ENCODE measurements around the gene RWDD1.

DNA sequence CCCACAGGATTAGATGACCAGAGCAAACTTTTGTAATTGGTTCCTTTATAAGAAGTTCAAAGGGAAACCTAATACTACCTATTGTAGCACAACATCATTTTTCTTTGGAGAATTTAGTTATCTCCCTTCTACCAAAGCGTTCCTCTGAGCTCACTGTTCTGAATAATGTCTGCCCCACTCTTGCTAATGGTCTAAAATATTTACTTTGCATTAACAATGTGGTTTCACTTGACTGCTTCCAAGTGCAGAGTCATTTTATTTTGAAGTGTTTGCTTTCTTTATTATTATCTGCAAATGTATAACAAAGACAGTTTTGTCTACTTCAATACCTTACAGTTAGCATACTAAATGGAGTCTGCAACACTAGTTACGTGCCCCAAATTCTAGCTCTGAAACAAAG, 40.9 kb upstream of the RWDD1 start:
- TF ChIP-seq, protein P1, sequence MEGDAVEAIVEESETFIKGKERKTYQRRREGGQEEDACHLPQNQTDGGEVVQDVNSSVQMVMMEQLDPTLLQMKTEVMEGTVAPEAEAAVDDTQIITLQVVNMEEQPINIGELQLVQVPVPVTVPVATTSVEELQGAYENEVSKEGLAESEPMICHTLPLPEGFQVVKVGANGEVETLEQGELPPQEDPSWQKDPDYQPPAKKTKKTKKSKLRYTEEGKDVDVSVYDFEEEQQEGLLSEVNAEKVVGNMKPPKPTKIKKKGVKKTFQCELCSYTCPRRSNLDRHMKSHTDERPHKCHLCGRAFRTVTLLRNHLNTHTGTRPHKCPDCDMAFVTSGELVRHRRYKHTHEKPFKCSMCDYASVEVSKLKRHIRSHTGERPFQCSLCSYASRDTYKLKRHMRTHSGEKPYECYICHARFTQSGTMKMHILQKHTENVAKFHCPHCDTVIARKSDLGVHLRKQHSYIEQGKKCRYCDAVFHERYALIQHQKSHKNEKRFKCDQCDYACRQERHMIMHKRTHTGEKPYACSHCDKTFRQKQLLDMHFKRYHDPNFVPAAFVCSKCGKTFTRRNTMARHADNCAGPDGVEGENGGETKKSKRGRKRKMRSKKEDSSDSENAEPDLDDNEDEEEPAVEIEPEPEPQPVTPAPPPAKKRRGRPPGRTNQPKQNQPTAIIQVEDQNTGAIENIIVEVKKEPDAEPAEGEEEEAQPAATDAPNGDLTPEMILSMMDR (IDR thresholded peaks at IDR 0.05) = no peak
- no peak for TF ChIP-seq POLR2A (IDR thresholded peaks at IDR 0.05)

Measured in stomach (tissue), 4 donors.